IMR-90 (cell line): ENCODE measurements around the gene MRTFB. TPM values are rescaled to one million over a fixed set of nuclear protein-coding genes. Genes with fewer than 3 reads are reported as not detected.

Experiments used
- ATAC-seq: fragments of 200-7000 bp; cut with Tn5 transposase; 2 replicates; pipeline ENCODE4 v1.9.1; 2020; ENCODE audit warnings: low read depth, mild to moderate bottlenecking, moderate library complexity
- BruUV-seq: library from RNA; stranded (reverse); fragments of 400-500 nt; replicated peaks from 2 replicates; lab custom pipeline; 2021; lab: Mats Ljungman, UMichigan
- CTCF ChIA-PET: fragments of 300-600 bp; formaldehyde crosslinking; extraction: SDS; loops from one replicate; lab custom pipeline; 2021; ENCODE audit warnings: antibody characterized with exemption; lab: Yijun Ruan, JAX
- POLR2A ChIA-PET: fragments of 300-600 bp; sonication (Branson Sonifier 250); formaldehyde crosslinking; loops from one replicate; lab custom pipeline; 2022; ENCODE audit warnings: antibody characterized with exemption; ENCODE audit not compliant: unreplicated experiment; lab: Charles Lee
- DNase-seq: peaks from one replicate; pipeline ENCODE4 v3.0.0; 2013
- H2AFZ ChIP-seq: replicated peaks from 2 replicates; pipeline ENCODE3; 2013; ENCODE audit warnings: low read length, mild to moderate bottlenecking; ENCODE audit not compliant: poor library complexity
- H2AK5ac ChIP-seq: 2 replicates; pipeline ENCODE4 v1.6.1; 2013; ENCODE audit warnings: low read depth, low read length, inconsistent platforms
- H2AK9ac ChIP-seq: replicated peaks from 2 replicates; pipeline ENCODE3; 2013; ENCODE audit warnings: mild to moderate bottlenecking, low read depth, low read length, moderate library complexity; ENCODE audit not compliant: poor library complexity
- H2BK120ac ChIP-seq: 2 replicates; pipeline ENCODE4 v1.6.1; 2013; ENCODE audit warnings: low read depth, low read length, inconsistent platforms
- H2BK15ac ChIP-seq: 3 replicates; pipeline ENCODE4 v1.6.1; 2013; ENCODE audit warnings: low read depth, low read length, inconsistent platforms
- H2BK20ac ChIP-seq: 2 replicates; pipeline ENCODE4 v1.6.1; 2013; ENCODE audit warnings: low read depth, mild to moderate bottlenecking, inconsistent platforms, low read length, moderate library complexity
- H2BK5ac ChIP-seq: 2 replicates; pipeline ENCODE4 v1.6.1; 2013; ENCODE audit warnings: mild to moderate bottlenecking, low read depth, low read length, inconsistent platforms; ENCODE audit not compliant: poor library complexity, severe bottlenecking
- H3K14ac ChIP-seq: replicated peaks from 2 replicates; pipeline ENCODE4 v1.6.1; 2013; ENCODE audit warnings: low read depth, low read length, inconsistent platforms
- H3K18ac ChIP-seq: 2 replicates; pipeline ENCODE4 v1.6.1; 2013; ENCODE audit warnings: low read depth, low read length, control low read depth
- H3K23ac ChIP-seq: 2 replicates; pipeline ENCODE4 v1.6.1; 2013; ENCODE audit warnings: low read depth, low read length, inconsistent platforms
- H3K27ac ChIP-seq: 2 replicates; pipeline ENCODE4 v1.5.1; 2013; ENCODE audit warnings: mild to moderate bottlenecking, control low read depth, low read length; ENCODE audit not compliant: insufficient read depth
- H3K27me3 ChIP-seq: 2 replicates; pipeline ENCODE4 v1.6.1; 2013; ENCODE audit warnings: low read length; ENCODE audit not compliant: control insufficient read depth, insufficient read depth
- H3K36me3 ChIP-seq: 2 replicates; pipeline ENCODE4 v1.6.1; 2013; ENCODE audit warnings: low read length, mixed read lengths; ENCODE audit not compliant: control insufficient read depth, insufficient read depth
- H3K4ac ChIP-seq: 2 replicates; pipeline ENCODE4 v1.6.1; 2013; ENCODE audit warnings: low read depth, low read length, inconsistent platforms
- H3K4me1 ChIP-seq: 2 replicates; pipeline ENCODE4 v1.6.1; 2013; ENCODE audit warnings: low read length, mixed read lengths; ENCODE audit not compliant: control insufficient read depth, insufficient read depth
- H3K4me2 ChIP-seq: 2 replicates; pipeline ENCODE4 v1.6.1; 2013; ENCODE audit warnings: low read depth, mild to moderate bottlenecking, control low read depth, low read length, moderate library complexity
- H3K4me3 ChIP-seq: 2 replicates; pipeline ENCODE4 v1.5.1; 2013; ENCODE audit warnings: low read depth, mild to moderate bottlenecking, control low read depth, low read length, moderate library complexity; ENCODE audit not compliant: insufficient read depth
- H3K56ac ChIP-seq: 2 replicates; pipeline ENCODE4 v1.6.1; 2013; ENCODE audit warnings: low read length, inconsistent platforms; ENCODE audit not compliant: insufficient read depth; ENCODE audit errors: extremely low read depth
- H3K79me1 ChIP-seq, 2 experiments: 2 replicates each; pipeline ENCODE4 v1.6.1; 2013; ENCODE audit warnings: low read length in 2 of 2, inconsistent platforms in 1 of 2, low read depth in 1 of 2
- H3K9ac ChIP-seq: 2 replicates; pipeline ENCODE4 v1.6.1; 2013; ENCODE audit warnings: low read depth, low read length, control low read depth
- H3K9me1 ChIP-seq: 2 replicates; pipeline ENCODE4 v1.6.1; 2013; ENCODE audit warnings: low read length, inconsistent platforms; ENCODE audit not compliant: insufficient read depth
- H3K9me3 ChIP-seq: 2 replicates; pipeline ENCODE4 v1.6.1; 2013; ENCODE audit warnings: low read length; ENCODE audit not compliant: control insufficient read depth, insufficient read depth
- H4K20me1 ChIP-seq: 2 replicates; pipeline ENCODE4 v1.6.1; 2013; ENCODE audit warnings: low read length, inconsistent platforms; ENCODE audit not compliant: insufficient read depth
- H4K5ac ChIP-seq: 2 replicates; pipeline ENCODE4 v1.6.1; 2013; ENCODE audit warnings: mild to moderate bottlenecking, low read depth, low read length, control low read depth
- H4K8ac ChIP-seq, 2 experiments: 2 replicates each; pipeline ENCODE4 v1.6.1; 2013; ENCODE audit warnings: low read depth in 2 of 2, low read length in 2 of 2, control low read depth in 1 of 2, inconsistent platforms in 1 of 2
- H4K91ac ChIP-seq: 2 replicates; pipeline ENCODE4 v1.6.1; 2013; ENCODE audit warnings: low read depth, low read length, inconsistent platforms; ENCODE audit not compliant: insufficient read depth
- BHLHE40 ChIP-seq: fragments of 150-350 bp; IDR thresholded peaks from 2 replicates; pipeline ENCODE4 v1.6.1; 2016; ENCODE audit warnings: mild to moderate bottlenecking, low read depth, low read length
- SMC3 ChIP-seq: fragments of 150-350 bp; IDR thresholded peaks from 2 replicates; pipeline ENCODE4 v1.6.1; 2016; ENCODE audit warnings: low read depth, mild to moderate bottlenecking, antibody characterized with exemption, low read length, moderate library complexity
- WGBS, 2 experiments: methylation state at CpG; one replicate each; pipeline versions ENCODE4 v1.1.5 to v1.1.7; 2013; ENCODE audit warnings: missing lambda C conversion rate in 2 of 2; ENCODE audit not compliant: insufficient read length in 1 of 2; ENCODE audit errors: extremely low coverage in 2 of 2; 5-methylcytosine and 5-hydroxymethylcytosine counted together
- dilution Hi-C: fragments of 300-500 bp; cut with HindIII; formaldehyde crosslinking; loops from one replicate; pipeline ENCODE4 v1.14.3; 2018; ENCODE audit warnings: low sequenced_read_pairs; ENCODE audit not compliant: unreplicated experiment
- in situ Hi-C: fragments of 300-500 bp; cut with MboI; formaldehyde crosslinking; loops from 3 replicates; pipeline ENCODE4 v1.14.3; 2019; ENCODE audit warnings: low sequenced_read_pairs, inconsistent platforms, mixed read lengths
- intact Hi-C: fragments of 100-400 bp; cut with micrococcal nuclease; formaldehyde crosslinking; loops from 2 replicates; pipeline ENCODE4 v1.10.0; 2022
- polyA plus RNA-seq, 3 experiments: library from polyadenylated mRNA; depleted of rRNA; stranded (reverse); fragments of >200 nt; gene quantifications; 2 replicates each; pipeline ENCODE4 v1.2.3, GENCODE V29; 2012; ENCODE audit warnings: low replicate concordance in 1 of 3
- total RNA-seq: library from RNA; depleted of rRNA; stranded (reverse); fragments of >200 nt; gene quantifications from 2 replicates; pipeline ENCODE4 v1.2.3, GENCODE V29; 2012

The MRTFB gene
- total and polyA plus RNA-seq, 2 of the 4 experiments (the other 2 are of a cell fraction) = 4.4 to 5.4 TPM

GRCh38 chr16:14029658-14030057 is 41.5 kb upstream of the MRTFB start:
- Histone ChIP-seq H3K27me3 (peaks cover 3% of the 10 kb centered on the region), H3K36me3 (no peaks in the 10 kb centered on the region), H3K27ac (no peak overlapping the region), H2AFZ (no peak overlapping the region), H4K20me1 (no peaks in the 10 kb centered on the region), H2BK5ac (no peak overlapping the region), H2BK120ac (no peak overlapping the region), H3K9ac (no peak overlapping the region), H2AK9ac (no peak overlapping the region), H3K18ac (no peak overlapping the region), H2AK5ac (no peak overlapping the region), H2BK15ac (no peak overlapping the region), H3K4me1 (no peaks in the 10 kb centered on the region), H3K4ac (no peak overlapping the region), H4K5ac (no peak overlapping the region), H3K14ac (no peak overlapping the region), H3K23ac (no peak overlapping the region), H4K91ac (no peak overlapping the region), H3K9me3 (no peaks in the 10 kb centered on the region), H3K4me3 (no peak overlapping the region), H4K8ac (no peak overlapping the region), H3K4me2 (no peak overlapping the region), H3K9me1 (no peaks in the 10 kb centered on the region; the same call in 1 of the 2 replicates), H3K79me1 (no peaks in the 10 kb centered on the region), H3K56ac (no peak overlapping the region), H2BK20ac (no peak overlapping the region)
- 56% methylated on average over 2 of the region's 6 CpGs; no CpG with 5 or more reads in 1 of the 2 experiments for WGBS, 2 experiments
- POLR2A ChIA-PET = no interaction called here
- ATAC-seq (no peak), DNase-seq (no peak)
- no TSS peak for BruUV-seq
- dilution Hi-C loops = no loop called here
- intact Hi-C loops = no loop called here
- TF ChIP-seq BHLHE40 (no peak), SMC3 (no peak)
- in situ Hi-C loops = no loop called here
- CTCF ChIA-PET = no interaction called here
